Neuronal stem cell (in vitro differentiated cells): ENCODE measurements around the gene NALCN.

Experiments
- DNase-seq: peaks from one replicate; pipeline ENCODE4 v3.0.0-alpha.2; 2013; ENCODE audit warnings: low spot score
- H2AFZ ChIP-seq: one replicate; pipeline ENCODE4 v1.6.1; 2013; ENCODE audit warnings: mild to moderate bottlenecking, low read length, inconsistent platforms
- H2AK5ac ChIP-seq: 2 replicates; pipeline ENCODE4 v1.6.1; 2013; ENCODE audit warnings: low read depth, mild to moderate bottlenecking, inconsistent platforms, low read length, moderate library complexity, mixed read lengths
- H2BK120ac ChIP-seq: 2 replicates; pipeline ENCODE4 v1.6.1; 2013; ENCODE audit warnings: low read depth, mild to moderate bottlenecking, inconsistent platforms, low read length, moderate library complexity, mixed read lengths
- H2BK12ac ChIP-seq: one replicate; pipeline ENCODE4 v1.6.1; 2013; ENCODE audit warnings: low read length, inconsistent platforms
- H2BK15ac ChIP-seq: 2 replicates; pipeline ENCODE4 v1.6.1; 2013; ENCODE audit warnings: mild to moderate bottlenecking, low read length, inconsistent platforms, mixed read lengths
- H2BK5ac ChIP-seq: one replicate; pipeline ENCODE4 v1.6.1; 2013; ENCODE audit warnings: inconsistent platforms, mild to moderate bottlenecking, low read length, moderate library complexity
- H3K14ac ChIP-seq: one replicate; pipeline ENCODE4 v1.6.1; 2013; ENCODE audit warnings: low read length, inconsistent platforms
- H3K18ac ChIP-seq: 2 replicates; pipeline ENCODE4 v1.6.1; 2013; ENCODE audit warnings: low read length, inconsistent platforms
- H3K23ac ChIP-seq: 2 replicates; pipeline ENCODE4 v1.6.1; 2013; ENCODE audit warnings: low read depth, mild to moderate bottlenecking, mixed read lengths, low read length, inconsistent platforms; ENCODE audit not compliant: poor library complexity
- H3K27ac ChIP-seq: replicated peaks from 3 replicates; pipeline ENCODE4 v1.5.1; 2013; ENCODE audit warnings: low read length, inconsistent platforms
- H3K27me3 ChIP-seq, 3 experiments: 2 replicates each; pipeline ENCODE4 v1.6.1; 2013; ENCODE audit warnings: low read length in 3 of 3, mild to moderate bottlenecking in 2 of 3, inconsistent platforms in 1 of 3, low read depth in 1 of 3, mixed read lengths in 1 of 3, moderate library complexity in 1 of 3; ENCODE audit not compliant: control insufficient read depth in 3 of 3, insufficient read depth in 3 of 3
- H3K36me3 ChIP-seq, 2 donors: replicated peaks in 1 of 2; 2 replicates each; pipeline ENCODE4 v1.6.1; 2013; ENCODE audit warnings: low read length in 2 of 2; ENCODE audit not compliant: control insufficient read depth in 2 of 2, insufficient read depth in 2 of 2
- H3K4ac ChIP-seq: 2 replicates; pipeline ENCODE4 v1.6.1; 2013; ENCODE audit warnings: inconsistent platforms, mild to moderate bottlenecking, low read length, moderate library complexity
- H3K4me1 ChIP-seq, 2 donors: 1 replicate in 1 of 2; 2 replicates in 1 of 2; pipeline ENCODE4 v1.6.1; 2013; ENCODE audit warnings: low read length in 2 of 2, low read depth in 1 of 2; ENCODE audit not compliant: control insufficient read depth in 2 of 2, insufficient read depth in 1 of 2
- H3K4me2 ChIP-seq: one replicate; pipeline ENCODE4 v1.6.1; 2013; ENCODE audit warnings: mild to moderate bottlenecking, low read length, inconsistent platforms; ENCODE audit not compliant: insufficient read depth, poor library complexity, severe bottlenecking
- H3K4me3 ChIP-seq, 2 donors: 2 replicates each; pipeline ENCODE4 v1.5.1; 2013; ENCODE audit warnings: low read length in 2 of 2, mild to moderate bottlenecking in 2 of 2, inconsistent platforms in 1 of 2, moderate library complexity in 1 of 2
- H3K79me1 ChIP-seq: one replicate; pipeline ENCODE4 v1.6.1; 2013; ENCODE audit warnings: low read depth, mild to moderate bottlenecking, inconsistent platforms, low read length, moderate library complexity
- H3K9ac ChIP-seq: one replicate; pipeline ENCODE4 v1.6.1; 2013; ENCODE audit warnings: mild to moderate bottlenecking, low read depth, low read length, inconsistent platforms; ENCODE audit not compliant: poor library complexity
- H3K9me3 ChIP-seq, 2 donors: replicated peaks in 1 of 2; 2 replicates each; pipeline versions ENCODE3 to v1.6.1; 2013; ENCODE audit warnings: low read length in 2 of 2, mild to moderate bottlenecking in 2 of 2, inconsistent platforms in 1 of 2, low read depth in 1 of 2, mixed read lengths in 1 of 2, moderate library complexity in 1 of 2; ENCODE audit not compliant: control insufficient read depth in 2 of 2, insufficient read depth in 1 of 2
- H4K8ac ChIP-seq: one replicate; pipeline ENCODE4 v1.6.1; 2013; ENCODE audit warnings: low read depth, mild to moderate bottlenecking, inconsistent platforms, low read length, moderate library complexity
- H4K91ac ChIP-seq: one replicate; pipeline ENCODE4 v1.6.1; 2013; ENCODE audit warnings: low read length, low read depth, mild to moderate bottlenecking, inconsistent platforms; ENCODE audit not compliant: poor library complexity
- WGBS, 2 donors: extraction: QIAGEN DNeasy Blood & Tissue Kit; methylation state at CpG; one replicate each; pipeline ENCODE4 v1.1.7; 2013; ENCODE audit warnings: missing lambda C conversion rate in 2 of 2, mixed read lengths in 1 of 2; ENCODE audit not compliant: insufficient read length in 2 of 2, insufficient replicate concordance in 1 of 2; ENCODE audit errors: extremely low coverage in 2 of 2; 5-methylcytosine and 5-hydroxymethylcytosine counted together

NALCN gene

DNA sequence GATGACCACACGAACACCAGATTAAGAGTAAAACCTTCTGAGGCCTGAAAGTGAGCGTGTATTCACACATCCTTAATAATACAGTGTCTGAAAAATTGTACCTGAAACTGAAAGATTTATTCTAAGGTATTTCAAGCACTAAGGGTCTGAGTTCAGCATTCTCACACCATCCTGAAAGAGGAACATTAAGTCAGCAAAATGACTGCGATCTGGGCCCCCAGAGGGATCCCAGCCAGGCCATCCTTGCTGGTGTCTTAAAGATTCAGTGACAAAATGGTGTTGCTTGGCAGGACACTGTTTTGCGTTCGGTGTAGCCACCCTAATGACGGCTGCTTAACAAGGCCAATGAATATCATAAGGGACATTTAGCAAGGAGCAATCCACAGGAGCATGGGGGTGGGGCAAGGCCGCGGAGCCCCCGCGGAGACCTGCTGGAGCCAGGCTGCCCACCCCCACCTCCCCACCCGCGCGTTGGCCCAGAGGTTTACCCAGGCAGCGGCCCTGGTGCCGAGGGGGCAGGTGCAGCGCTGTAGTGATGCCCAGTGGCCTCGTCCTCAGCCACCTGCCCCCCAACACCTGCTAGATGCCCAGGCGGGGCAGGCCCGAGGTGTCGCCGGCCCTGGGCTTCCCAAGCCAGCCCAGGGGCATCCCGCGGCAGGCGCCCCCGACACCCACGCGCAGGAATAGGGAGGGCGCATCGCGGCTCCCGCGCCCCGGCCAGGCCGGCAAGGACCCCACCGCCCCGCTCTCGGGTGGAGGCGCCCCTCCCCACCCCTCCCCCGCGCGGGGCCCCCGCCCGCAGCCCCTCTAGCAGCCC lies 742 bp downstream of the NALCN start:
- Histone ChIP-seq H3K4me3 (peak overlapping the region; percentile 45 to 79), H4K91ac (no peak overlapping the region), H3K14ac (peak overlapping the region; percentile 89), H2BK120ac (peak overlapping the region; percentile 31), H2BK5ac (no peak overlapping the region), H3K23ac (no peak overlapping the region), H3K4ac (no peak overlapping the region), H2AFZ (peak overlapping the region; percentile 93), H3K9ac (no peak overlapping the region), H3K27me3 (peaks cover 0 to 64% (median 17%) of the 10 kb centered on the region in 3 experiments), H2BK15ac (no peak overlapping the region), H3K18ac (peak overlapping the region; percentile 76), H3K27ac (no peak overlapping the region), H3K36me3 (no peaks in the 10 kb centered on the region), H3K4me2 (peak overlapping the region; percentile 94), H2BK12ac (no peak overlapping the region), H4K8ac (no peak overlapping the region), H2AK5ac (no peak overlapping the region), H3K9me3 (no peaks in the 10 kb centered on the region), H3K4me1 (peaks cover 2 to 8% of the 10 kb centered on the region in 2 donors), H3K79me1 (no peaks in the 10 kb centered on the region)
- no peak for DNase-seq
- WGBS, 2 donors: no CpG with 5 or more reads among the region's 43 CpGs

DNA sequence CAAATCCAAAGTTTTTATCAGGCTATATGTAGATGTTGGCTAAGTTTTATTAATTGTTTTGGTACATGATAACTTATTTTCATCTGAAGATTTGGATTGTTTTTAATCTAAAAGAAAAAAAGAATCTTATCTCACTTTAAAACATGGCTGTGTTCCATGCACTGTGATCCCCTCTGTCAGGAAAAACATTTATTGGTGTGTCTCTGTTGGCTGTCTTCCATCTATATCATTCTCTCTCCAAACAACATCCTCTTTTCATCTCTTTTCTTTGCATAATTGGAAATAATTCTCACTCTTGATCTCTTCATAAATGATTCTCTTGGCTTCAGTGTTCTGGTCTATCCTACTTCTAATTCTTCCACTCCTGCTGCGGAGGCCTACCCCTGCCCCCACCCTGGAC lies 4.2 kb downstream of the NALCN start:
- Histone ChIP-seq H3K36me3 (no peaks in the 10 kb centered on the region), H3K14ac (no peak overlapping the region)
- no CpG with 5 or more reads among the region's 1 CpG for WGBS, 2 donors

GRCh38 chr13:101408992-101409656 lies 7.2 kb downstream of the NALCN start:
- Histone ChIP-seq H2BK5ac (no peak overlapping the region), H3K14ac (no peak overlapping the region), H4K91ac (no peak overlapping the region), H3K27me3 (peaks cover 0 to 24% (median 0%) of the 10 kb centered on the region in 3 experiments), H3K23ac (no peak overlapping the region), H3K79me1 (no peaks in the 10 kb centered on the region), H2BK120ac (no peak overlapping the region), H3K9ac (no peak overlapping the region), H3K27ac (no peak overlapping the region), H2BK12ac (no peak overlapping the region), H3K36me3 (no peaks in the 10 kb centered on the region), H2AK5ac (no peak overlapping the region), H3K18ac (no peak overlapping the region), H4K8ac (no peak overlapping the region), H3K4me3 (no peak overlapping the region), H2AFZ (no peak overlapping the region), H3K4me2 (no peak overlapping the region), H3K4ac (no peak overlapping the region), H2BK15ac (no peak overlapping the region), H3K9me3 (no peaks in the 10 kb centered on the region), H3K4me1 (no peaks in the 10 kb centered on the region)
- WGBS, 2 donors: no CpG with 5 or more reads among the region's 6 CpGs
- DNase-seq: no peak

More for the DNA sequence above, 4.2 kb downstream of the NALCN start:
- Histone ChIP-seq H2BK15ac (no peak overlapping the region), H3K9me3 (no peaks in the 10 kb centered on the region), H4K8ac (no peak overlapping the region), H3K4me1 (peaks cover 2 to 7% of the 10 kb centered on the region in 2 donors), H3K23ac (no peak overlapping the region), H3K79me1 (no peaks in the 10 kb centered on the region), H2AFZ (no peak overlapping the region), H4K91ac (no peak overlapping the region), H2BK5ac (no peak overlapping the region), H3K4me2 (no peak overlapping the region), H3K4ac (no peak overlapping the region), H3K9ac (no peak overlapping the region), H3K18ac (no peak overlapping the region), H2BK12ac (no peak overlapping the region), H2BK120ac (no peak overlapping the region), H3K27ac (no peak overlapping the region), H2AK5ac (no peak overlapping the region), H3K4me3 (no peak overlapping the region), H3K27me3 (peaks cover 0 to 48% (median 17%) of the 10 kb centered on the region in 3 experiments)
- DNase-seq: no peak

DNA sequence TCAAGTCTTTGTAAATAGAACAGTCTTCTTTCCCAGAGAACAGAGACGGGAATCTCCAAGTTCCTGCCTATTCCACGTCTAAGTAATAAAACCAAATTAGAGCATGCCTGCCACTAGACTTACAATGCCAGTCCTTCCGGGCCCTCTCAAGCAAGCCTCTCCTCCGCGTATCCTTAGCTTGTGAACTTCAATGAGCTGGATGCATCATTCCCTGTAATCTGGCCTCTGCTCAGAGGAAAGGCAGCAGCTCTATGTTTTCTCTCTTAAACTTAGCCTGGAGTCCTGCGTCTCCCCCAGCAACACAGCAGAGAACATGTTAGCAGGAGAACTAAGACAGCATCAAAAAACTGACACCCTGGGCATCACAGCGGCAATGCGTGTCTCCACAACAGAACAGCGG lies 8.2 kb downstream of the NALCN start:
- H3K23ac ChIP-seq: no peak overlapping the region
- no peak overlapping the region for H3K4me3 ChIP-seq
- H2BK5ac ChIP-seq: no peak overlapping the region
- no peak overlapping the region for H2BK12ac ChIP-seq
- no peak overlapping the region for H3K14ac ChIP-seq
- H2BK120ac ChIP-seq: no peak overlapping the region
- H4K91ac ChIP-seq: no peak overlapping the region
- no CpG with 5 or more reads among the region's 9 CpGs for WGBS, 2 donors
- H3K79me1 ChIP-seq: no peaks in the 10 kb centered on the region
- no peak overlapping the region for H3K27ac ChIP-seq
- H3K9me3 ChIP-seq: no peaks in the 10 kb centered on the region
- H2AFZ ChIP-seq: no peak overlapping the region
- no peak overlapping the region for H3K9ac ChIP-seq
- no peak overlapping the region for H3K18ac ChIP-seq
- H3K4me2 ChIP-seq: no peak overlapping the region
- no peak overlapping the region for H2AK5ac ChIP-seq
- H4K8ac ChIP-seq: no peak overlapping the region
- H3K4ac ChIP-seq: no peak overlapping the region
- peaks cover 0 to 16% (median 0%) of the 10 kb centered on the region in 3 experiments for H3K27me3 ChIP-seq
- no peaks in the 10 kb centered on the region for H3K4me1 ChIP-seq
- no peaks in the 10 kb centered on the region for H3K36me3 ChIP-seq
- no peak overlapping the region for H2BK15ac ChIP-seq
- no peak for DNase-seq
